HepG2 (cell line): Measurements from ENCODE around the gene SLC25A22. TPM values are rescaled to one million over a fixed set of nuclear protein-coding genes. Genes with fewer than 3 reads are reported as not detected.

ENCODE experiments used
- AGO2 ChIP-seq: fragments of 200-400 bp; formaldehyde crosslinking; optimal IDR thresholded peaks from 2 replicates; pipeline ENCODE3; 2017; ENCODE audit warnings: mild to moderate bottlenecking, low read depth, low read length, moderate library complexity
- ARNT2 ChIP-seq: sonication (generic); formaldehyde crosslinking; IDR thresholded peaks from 2 replicates; pipeline ENCODE4 v1.8.0; 2022; ENCODE audit warnings: mild to moderate bottlenecking, low read depth, missing genetic modification reagents, moderate library complexity
- BATF2 ChIP-seq: sonication (generic); formaldehyde crosslinking; IDR thresholded peaks from 2 replicates; pipeline ENCODE4 v1.8.0; 2022; ENCODE audit warnings: mild to moderate bottlenecking, missing genetic modification reagents, moderate library complexity
- FOXP1 ChIP-seq, 2 experiments: fragments of 450-650 bp in 1 of 2; IDR thresholded peaks; 2 replicates each; pipeline ENCODE4 v1.6.1; 2017 to 2018; ENCODE audit warnings: antibody characterized with exemption in 1 of 2
- GATA4 ChIP-seq: sonication (generic); IDR thresholded peaks from 2 replicates; pipeline ENCODE4 v1.6.1; 2016; ENCODE audit warnings: antibody characterized with exemption, low read depth, borderline replicate concordance
- GTF3A ChIP-seq: sonication (generic); formaldehyde crosslinking; conservative IDR thresholded peaks from 2 replicates; pipeline ENCODE4 v1.4.0; 2020; ENCODE audit warnings: mild to moderate bottlenecking, missing genetic modification reagents
- HMGA1 ChIP-seq: sonication (generic); formaldehyde crosslinking; conservative IDR thresholded peaks from 2 replicates; pipeline ENCODE4 v1.4.0; 2020; ENCODE audit warnings: missing genetic modification reagents
- IRF2 ChIP-seq: IDR thresholded peaks from 2 replicates; pipeline ENCODE4 v1.6.1; 2018; ENCODE audit warnings: missing genetic modification reagents, missing compliant biosample characterization
- MAFK ChIP-seq, 2 experiments: IDR thresholded peaks in 1 of 2; conservative IDR thresholded peaks in 1 of 2; 2 replicates each; pipeline ENCODE4 v1.6.1; 2011; ENCODE audit warnings: improper control_type of control experiment in 2 of 2, low read length in 2 of 2
- NONO ChIP-seq, 2 experiments: fragments of 450-650 bp in 1 of 2; sonication (generic) in 1 of 2; formaldehyde crosslinking in 1 of 2; IDR thresholded peaks in 1 of 2; conservative IDR thresholded peaks in 1 of 2; 2 replicates each; pipeline versions ENCODE4 v1.6.1 to v1.8.0; 2017 to 2022; ENCODE audit warnings: mild to moderate bottlenecking in 1 of 2, missing genetic modification reagents in 1 of 2, moderate library complexity in 1 of 2
- PHF20 ChIP-seq: sonication (generic); formaldehyde crosslinking; IDR thresholded peaks from 2 replicates; pipeline ENCODE4 v1.5.0; 2020; ENCODE audit warnings: mild to moderate bottlenecking, missing genetic modification reagents
- RARG ChIP-seq: sonication (generic); formaldehyde crosslinking; IDR thresholded peaks from 2 replicates; pipeline ENCODE4 v1.4.0; 2020; ENCODE audit warnings: low read depth, mild to moderate bottlenecking, missing genetic modification reagents
- TAF1 ChIP-seq: sonication (generic); formaldehyde crosslinking; IDR thresholded peaks from 2 replicates; pipeline ENCODE4 v1.4.0; 2020; ENCODE audit warnings: missing genetic modification reagents
- XRCC5 ChIP-seq: fragments of 200-400 bp; formaldehyde crosslinking; optimal IDR thresholded peaks from 2 replicates; pipeline ENCODE3; 2017; ENCODE audit warnings: mild to moderate bottlenecking, low read length
- ZC3H4 ChIP-seq: sonication (generic); formaldehyde crosslinking; IDR thresholded peaks from 2 replicates; pipeline ENCODE4 v1.4.0; 2020; ENCODE audit warnings: missing genetic modification reagents, borderline replicate concordance
- ZFP36 ChIP-seq: fragments of 150-350 bp; IDR thresholded peaks from 2 replicates; pipeline ENCODE4 v1.6.1; 2018; ENCODE audit warnings: borderline replicate concordance, low read length, low read depth; ENCODE audit not compliant: partially characterized antibody
- ZFP90 ChIP-seq: sonication (generic); formaldehyde crosslinking; IDR thresholded peaks from 2 replicates; pipeline ENCODE4 v1.8.0; 2022; ENCODE audit warnings: missing genetic modification reagents, mild to moderate bottlenecking, inconsistent platforms, borderline replicate concordance
- ZGPAT ChIP-seq: IDR thresholded peaks from 2 replicates; pipeline ENCODE4 v1.6.1; 2016; ENCODE audit warnings: mild to moderate bottlenecking
- ZNF180 ChIP-seq: sonication (generic); formaldehyde crosslinking; IDR thresholded peaks from 2 replicates; pipeline ENCODE4 v1.4.0; 2020; ENCODE audit warnings: low read depth, missing genetic modification reagents, borderline replicate concordance
- ZNF460 ChIP-seq: sonication (generic); formaldehyde crosslinking; IDR thresholded peaks from 2 replicates; pipeline ENCODE4 v1.5.1; 2020; ENCODE audit warnings: missing genetic modification reagents, mild to moderate bottlenecking, borderline replicate concordance
- ZNF841 ChIP-seq: sonication (generic); formaldehyde crosslinking; IDR thresholded peaks from 2 replicates; pipeline ENCODE4 v1.8.1; 2023; ENCODE audit warnings: missing genetic modification reagents, borderline replicate concordance
- polyA plus RNA-seq, 8 experiments: library from polyadenylated mRNA; depleted of rRNA in 3 of 8; stranded (reverse) in 7 of 8; unstranded in 1 of 8; fragments of >200 nt; fragmentation: Illumina TruSeq in 4 of 8; extraction: Trizol in 4 of 8; gene quantifications; 2 replicates each; pipeline versions ENCODE4 v1.2.1 to v1.2.3, GENCODE V29; 2011 to 2016; ENCODE audit warnings: low read depth in 4 of 8, missing spikeins in 1 of 8, mixed read lengths in 1 of 8; ENCODE audit not compliant: insufficient read depth in 1 of 8
- total RNA-seq, 5 experiments: library from RNA; depleted of rRNA; stranded (reverse); fragments of >200 nt; fragmentation: Illumina TruSeq; extraction: Trizol; gene quantifications; 2 replicates each; pipeline ENCODE4 v1.2.3, GENCODE V29; 2016; ENCODE audit warnings: low read depth in 1 of 5
- TF ChIP-seq, protein P1 (sequence below): sonication (generic); formaldehyde crosslinking; IDR thresholded peaks from 2 replicates; pipeline ENCODE4 v1.4.0; 2020; ENCODE audit warnings: missing genetic modification reagents, borderline replicate concordance

The SLC25A22 gene
- total and polyA plus RNA-seq, 2 of the 13 experiments (the other 11 are each of a cell fraction or from before 2014, with no cell fraction given) = 12.4 to 19.2 TPM

- TF ChIP-seq, protein P1, sequence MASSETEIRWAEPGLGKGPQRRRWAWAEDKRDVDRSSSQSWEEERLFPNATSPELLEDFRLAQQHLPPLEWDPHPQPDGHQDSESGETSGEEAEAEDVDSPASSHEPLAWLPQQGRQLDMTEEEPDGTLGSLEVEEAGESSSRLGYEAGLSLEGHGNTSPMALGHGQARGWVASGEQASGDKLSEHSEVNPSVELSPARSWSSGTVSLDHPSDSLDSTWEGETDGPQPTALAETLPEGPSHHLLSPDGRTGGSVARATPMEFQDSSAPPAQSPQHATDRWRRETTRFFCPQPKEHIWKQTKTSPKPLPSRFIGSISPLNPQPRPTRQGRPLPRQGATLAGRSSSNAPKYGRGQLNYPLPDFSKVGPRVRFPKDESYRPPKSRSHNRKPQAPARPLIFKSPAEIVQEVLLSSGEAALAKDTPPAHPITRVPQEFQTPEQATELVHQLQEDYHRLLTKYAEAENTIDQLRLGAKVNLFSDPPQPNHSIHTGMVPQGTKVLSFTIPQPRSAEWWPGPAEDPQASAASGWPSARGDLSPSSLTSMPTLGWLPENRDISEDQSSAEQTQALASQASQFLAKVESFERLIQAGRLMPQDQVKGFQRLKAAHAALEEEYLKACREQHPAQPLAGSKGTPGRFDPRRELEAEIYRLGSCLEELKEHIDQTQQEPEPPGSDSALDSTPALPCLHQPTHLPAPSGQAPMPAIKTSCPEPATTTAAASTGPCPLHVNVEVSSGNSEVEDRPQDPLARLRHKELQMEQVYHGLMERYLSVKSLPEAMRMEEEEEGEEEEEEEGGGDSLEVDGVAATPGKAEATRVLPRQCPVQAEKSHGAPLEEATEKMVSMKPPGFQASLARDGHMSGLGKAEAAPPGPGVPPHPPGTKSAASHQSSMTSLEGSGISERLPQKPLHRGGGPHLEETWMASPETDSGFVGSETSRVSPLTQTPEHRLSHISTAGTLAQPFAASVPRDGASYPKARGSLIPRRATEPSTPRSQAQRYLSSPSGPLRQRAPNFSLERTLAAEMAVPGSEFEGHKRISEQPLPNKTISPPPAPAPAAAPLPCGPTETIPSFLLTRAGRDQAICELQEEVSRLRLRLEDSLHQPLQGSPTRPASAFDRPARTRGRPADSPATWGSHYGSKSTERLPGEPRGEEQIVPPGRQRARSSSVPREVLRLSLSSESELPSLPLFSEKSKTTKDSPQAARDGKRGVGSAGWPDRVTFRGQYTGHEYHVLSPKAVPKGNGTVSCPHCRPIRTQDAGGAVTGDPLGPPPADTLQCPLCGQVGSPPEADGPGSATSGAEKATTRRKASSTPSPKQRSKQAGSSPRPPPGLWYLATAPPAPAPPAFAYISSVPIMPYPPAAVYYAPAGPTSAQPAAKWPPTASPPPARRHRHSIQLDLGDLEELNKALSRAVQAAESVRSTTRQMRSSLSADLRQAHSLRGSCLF (CRISPR knock-in tag) = no peak
- TF ChIP-seq PHF20 (peak; percentile 60; the same call in 1 of the 2 replicates), BATF2 (CRISPR knock-in tag) (peak; percentile 82), ZGPAT (CRISPR knock-in tag) (peak; percentile 43; the same call in 1 of the 2 replicates), TAF1 (CRISPR knock-in tag) (peak; percentile 81), MAFK (conservative IDR thresholded peaks at IDR 0.05 in 1 of 2, IDR thresholded peaks at IDR 0.05 in 1 of 2; ENCODE audit: low read length in 2 of 2) (no peak), HMGA1 (CRISPR knock-in tag) (no peak), ZC3H4 (no peak), GTF3A (CRISPR knock-in tag) (peak; percentile 78; the same call in 1 of the 2 replicates), GATA4 (peak; percentile 69; the same call in 1 of the 2 replicates), IRF2 (CRISPR knock-in tag) (peak; percentile 36; the same call in 1 of the 2 replicates), AGO2 (peak; percentile 45), FOXP1 (IDR thresholded peaks at IDR 0.05) (no peak), FOXP1 (CRISPR knock-in tag; IDR thresholded peaks at IDR 0.05) (no peak), ZFP36 (no peak), RARG (no peak), XRCC5 (peak; percentile 24), ZFP90 (CRISPR knock-in tag) (peak; percentile 35; the same call in 1 of the 2 replicates), ZNF180 (no peak), ARNT2 (CRISPR knock-in tag) (peak; percentile 92), ZNF841 (0 out of 2 replicates have a peak, but pooled peaks have one; percentile 41), ZNF460 (CRISPR knock-in tag) (no peak), NONO (IDR thresholded peaks at IDR 0.05) (no peak), NONO (CRISPR knock-in tag; conservative IDR thresholded peaks at IDR 0.05) (peak; percentile 55)
Measured at GRCh38 chr11:747158-748006, 50.7 kb downstream of the SLC25A22 start, which contains the start of gene TALDO1 (continued).
